ENCODE measurements around the gene CFHR3. TPM values are rescaled to one million over a fixed set of nuclear protein-coding genes. Genes with fewer than 3 reads are reported as not detected.
A peak's percentile ranks its signal among the peaks of the same experiment; 100 is the strongest.
"Not testable (repeated sequence)": the region's sequence is repeated elsewhere in the genome, so short reads cannot be mapped to it uniquely, and the experiment has no call there.

Gene CFHR3
- total and polyA plus RNA-seq, 2 experiments from 2014 or later = not detected

- H3K9me3 ChIP-seq (ENCODE audit: low read depth) = no peaks in the 10 kb centered on the region
- in situ Hi-C loops (cut with MboI) = no loop called here
- H4K20me1 ChIP-seq (ENCODE audit: insufficient read depth) = no peaks in the 10 kb centered on the region
- H2AFZ ChIP-seq = no peak overlapping the region
- H3K4me1 ChIP-seq (ENCODE audit: insufficient read depth) = 0 out of 2 replicates have a peak, but pooled peaks cover 4% of the 10 kb centered on the region
- TF ChIP-seq EZH2 (IDR thresholded peaks at IDR 0.05; ENCODE audit: insufficient read depth, poor library complexity, severe bottlenecking) = no peak
- no peak for TF ChIP-seq EZH2phosphoT487 (IDR thresholded peaks at IDR 0.05; ENCODE audit: insufficient read depth, low read depth)
- no peaks in the 10 kb centered on the region for H3K36me3 ChIP-seq (ENCODE audit: low read depth)
- no peaks in the 10 kb centered on the region for H3F3A ChIP-seq (ENCODE audit: insufficient read depth)
- H3K9ac ChIP-seq = no peak overlapping the region
- no peak overlapping the region for H3K27ac ChIP-seq
- no peak overlapping the region for H3K4me3 ChIP-seq
- no peaks in the 10 kb centered on the region for H3K27me3 ChIP-seq (replicated peaks; ENCODE audit: insufficient read depth)
- no peaks in the 10 kb centered on the region for H3K79me2 ChIP-seq (ENCODE audit: insufficient read depth)
- no peaks in the 10 kb centered on the region for H3K9me2 ChIP-seq (ENCODE audit: insufficient read depth)
- WGBS, 2 experiments (ENCODE audit: low coverage in 1 of 2, low lambda C conversion rate in 2 of 2, missing lambda C conversion rate in 2 of 2) = 14 to 33% methylated on average over 2 of the region's 2 CpGs
- DNase-seq = no peak
- no peak overlapping the region for H3K4me2 ChIP-seq (ENCODE audit: unreplicated experiment)
These were observed 23.3 kb downstream of the CFHR3 start for GRCh38 chr1:196797891-196798290.

GRCh38 chr1:196801920-196802319, 27.3 kb downstream of the CFHR3 start:
- H3K9me3 ChIP-seq (ENCODE audit: low read depth); H3K4me1 ChIP-seq (ENCODE audit: insufficient read depth); H3K36me3 ChIP-seq (ENCODE audit: low read depth); H3F3A ChIP-seq (ENCODE audit: insufficient read depth); in situ Hi-C loops (cut with MboI); H3K9me2 ChIP-seq (ENCODE audit: insufficient read depth); H4K20me1 ChIP-seq (ENCODE audit: insufficient read depth); H3K79me2 ChIP-seq (ENCODE audit: insufficient read depth); H3K9ac ChIP-seq; H3K27ac ChIP-seq; H3K4me2 ChIP-seq (ENCODE audit: unreplicated experiment); H3K4me3 ChIP-seq; H3K27me3 ChIP-seq (replicated peaks; ENCODE audit: insufficient read depth); H2AFZ ChIP-seq: not testable (repeated sequence)
- 3 to 5% methylated on average over 1 of the region's 1 CpG for WGBS, 2 experiments (ENCODE audit: low coverage in 1 of 2, low lambda C conversion rate in 2 of 2, missing lambda C conversion rate in 2 of 2)
- peak; percentile 45 for DNase-seq

DNA sequence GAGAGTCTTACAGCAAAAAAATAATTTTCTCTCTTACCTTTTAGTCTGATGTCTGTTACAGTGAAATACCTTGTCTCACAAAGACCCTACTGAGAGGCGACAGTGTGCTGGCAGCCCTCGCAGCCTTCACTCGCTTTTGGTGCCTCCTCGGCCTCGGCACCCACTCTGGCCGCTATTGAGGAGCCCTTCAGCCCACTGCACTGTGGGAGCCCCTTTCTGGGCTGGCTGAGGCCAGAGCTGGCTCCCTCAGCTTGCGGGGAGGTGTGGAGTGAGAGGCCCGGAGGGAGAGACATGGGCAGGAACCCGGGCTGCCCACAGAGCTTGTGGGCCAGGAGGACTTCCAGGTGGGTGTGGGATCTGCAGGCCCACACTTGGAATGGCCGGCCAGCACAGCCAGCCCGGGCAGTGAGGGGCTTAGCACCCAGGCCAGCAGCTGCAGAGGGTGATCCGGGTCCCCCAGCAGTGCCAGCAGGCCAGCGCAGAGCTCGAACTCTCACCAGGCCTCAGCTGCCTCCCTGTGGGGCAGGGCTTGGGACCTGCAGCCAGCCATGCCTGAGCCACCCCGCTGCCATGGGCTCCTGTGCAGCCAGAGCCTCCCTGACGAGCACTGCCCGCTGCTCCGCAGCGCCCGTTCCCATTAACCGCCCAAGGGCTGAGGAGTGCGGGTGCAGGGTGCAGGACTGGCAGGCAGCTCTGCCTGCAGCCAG, 34.0 kb downstream of the CFHR3 start:
- Histone ChIP-seq H2AFZ (no peak overlapping the region), H3K4me2 (ENCODE audit: unreplicated experiment) (no peak overlapping the region), H3K27ac (no peak overlapping the region), H3K4me3 (no peak overlapping the region), H3K27me3 (replicated peaks; ENCODE audit: insufficient read depth) (no peaks in the 10 kb centered on the region), H3K36me3 (ENCODE audit: low read depth) (no peaks in the 10 kb centered on the region), H3K9ac (no peak overlapping the region), H3F3A (ENCODE audit: insufficient read depth) (no peaks in the 10 kb centered on the region), H3K9me3 (ENCODE audit: low read depth) (no peaks in the 10 kb centered on the region), H3K4me1 (ENCODE audit: insufficient read depth) (no peaks in the 10 kb centered on the region), H3K9me2 (ENCODE audit: insufficient read depth) (no peaks in the 10 kb centered on the region), H4K20me1 (ENCODE audit: insufficient read depth) (no peaks in the 10 kb centered on the region), H3K79me2 (ENCODE audit: insufficient read depth) (no peaks in the 10 kb centered on the region)
- TF ChIP-seq EZH2phosphoT487 (IDR thresholded peaks at IDR 0.05; ENCODE audit: insufficient read depth, low read depth) = no peak
- no peak for TF ChIP-seq EZH2 (IDR thresholded peaks at IDR 0.05; ENCODE audit: insufficient read depth, poor library complexity, severe bottlenecking)
- DNase-seq = no peak
- in situ Hi-C loops (cut with MboI) = no loop called here
- WGBS, 2 experiments (ENCODE audit: low coverage in 1 of 2, low lambda C conversion rate in 2 of 2, missing lambda C conversion rate in 2 of 2) = 68 to 70% methylated on average over 22 of the region's 22 CpGs

DNA sequence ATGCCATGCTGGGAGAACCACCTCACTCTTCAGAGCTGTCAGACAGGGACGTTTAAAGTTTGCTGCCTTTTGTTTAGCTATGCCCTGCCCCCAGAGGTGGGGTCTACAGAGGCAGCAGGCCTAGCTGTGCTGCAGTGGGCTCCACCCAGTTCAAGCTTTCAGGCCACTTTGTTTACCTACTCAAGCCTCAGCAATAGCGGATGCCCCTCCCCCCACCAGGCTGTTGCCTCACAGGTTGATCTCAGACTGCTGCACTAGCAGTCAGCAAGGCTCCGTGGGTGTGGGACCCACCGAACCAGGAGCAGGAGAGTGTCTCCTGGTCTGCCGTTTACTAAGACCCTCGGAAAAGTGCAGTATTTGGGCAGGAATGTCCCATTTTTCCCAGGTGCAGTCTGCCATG, 42.8 kb downstream of the CFHR3 start:
- DNase-seq; H3K27me3 ChIP-seq (replicated peaks; ENCODE audit: insufficient read depth); H3K36me3 ChIP-seq (ENCODE audit: low read depth); in situ Hi-C loops (cut with MboI); H2AFZ ChIP-seq; H3K9me2 ChIP-seq (ENCODE audit: insufficient read depth); H3K27ac ChIP-seq; H3K4me3 ChIP-seq; H3K9ac ChIP-seq; H4K20me1 ChIP-seq (ENCODE audit: insufficient read depth); H3F3A ChIP-seq (ENCODE audit: insufficient read depth); H3K4me1 ChIP-seq (ENCODE audit: insufficient read depth); H3K4me2 ChIP-seq (ENCODE audit: unreplicated experiment); H3K9me3 ChIP-seq (ENCODE audit: low read depth); H3K79me2 ChIP-seq (ENCODE audit: insufficient read depth): not testable (repeated sequence)
- 31 to 40% methylated on average over 6 of the region's 6 CpGs for WGBS, 2 experiments (ENCODE audit: low coverage in 1 of 2, low lambda C conversion rate in 2 of 2, missing lambda C conversion rate in 2 of 2)

DNA sequence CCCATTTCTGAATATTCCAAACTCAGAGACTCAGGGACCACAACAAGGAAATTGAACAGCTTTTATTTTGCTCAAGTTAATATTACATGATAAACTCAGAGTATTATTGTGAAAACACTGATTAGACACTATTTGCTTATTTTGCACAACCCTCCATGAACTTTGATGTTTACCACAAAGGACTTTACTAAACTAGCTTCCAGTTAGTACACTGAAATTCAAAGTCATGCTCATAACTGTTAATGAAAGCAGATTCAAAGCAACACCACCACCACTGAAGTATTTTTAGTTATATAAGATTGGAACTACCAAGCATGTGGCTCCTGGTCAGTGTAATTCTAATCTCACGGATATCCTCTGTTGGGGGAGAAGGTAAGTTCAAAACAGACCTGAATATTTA, 44.9 kb downstream of the CFHR3 start, which contains the start of gene CFHR1:
Gene CFHR1 (plus strand): TSS at position 201 of the 400 bp plus-strand sequence. CDS start 114 bp downstream, at position 315.
- H3K27ac ChIP-seq; H3K9me3 ChIP-seq (ENCODE audit: low read depth); DNase-seq; H3K4me2 ChIP-seq (ENCODE audit: unreplicated experiment); H3K9me2 ChIP-seq (ENCODE audit: insufficient read depth); H3K4me3 ChIP-seq; H3K79me2 ChIP-seq (ENCODE audit: insufficient read depth); H2AFZ ChIP-seq; in situ Hi-C loops (cut with MboI); H3K4me1 ChIP-seq (ENCODE audit: insufficient read depth); H3K27me3 ChIP-seq (replicated peaks; ENCODE audit: insufficient read depth); H3K36me3 ChIP-seq (ENCODE audit: low read depth); H3F3A ChIP-seq (ENCODE audit: insufficient read depth); H4K20me1 ChIP-seq (ENCODE audit: insufficient read depth); H3K9ac ChIP-seq: not testable (repeated sequence)
- WGBS, 2 experiments (ENCODE audit: low coverage in 1 of 2, low lambda C conversion rate in 2 of 2, missing lambda C conversion rate in 2 of 2) = no CpG with 5 or more reads among the region's 1 CpG

DNA sequence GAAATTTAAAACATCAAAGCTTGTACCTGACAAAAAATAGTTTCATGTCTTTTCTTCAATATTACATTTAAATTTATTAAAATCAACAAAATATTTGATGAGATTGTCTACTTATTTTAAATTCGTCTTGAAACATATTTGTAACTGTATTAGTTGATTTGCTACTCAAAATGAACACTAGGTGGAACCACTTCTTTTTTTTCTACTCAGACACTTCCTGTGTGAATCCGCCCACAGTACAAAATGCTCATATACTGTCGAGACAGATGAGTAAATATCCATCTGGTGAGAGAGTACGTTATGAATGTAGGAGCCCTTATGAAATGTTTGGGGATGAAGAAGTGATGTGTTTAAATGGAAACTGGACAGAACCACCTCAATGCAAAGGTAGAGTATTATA, 53.2 kb downstream of the CFHR3 start:
- Histone ChIP-seq H3K4me2 (ENCODE audit: unreplicated experiment) (peak overlapping the region; percentile 45), H2AFZ (0 out of 2 replicates have a peak overlapping the region, but pooled peaks have one; percentile 55), H3K4me3 (peak overlapping the region; percentile 44; the same call in 1 of the 2 replicates)
- H3K9me3 ChIP-seq (ENCODE audit: low read depth); H3K27ac ChIP-seq; H3K36me3 ChIP-seq (ENCODE audit: low read depth); H3F3A ChIP-seq (ENCODE audit: insufficient read depth); H3K79me2 ChIP-seq (ENCODE audit: insufficient read depth); H3K27me3 ChIP-seq (replicated peaks; ENCODE audit: insufficient read depth); H3K9ac ChIP-seq; H3K9me2 ChIP-seq (ENCODE audit: insufficient read depth); H3K4me1 ChIP-seq (ENCODE audit: insufficient read depth); H4K20me1 ChIP-seq (ENCODE audit: insufficient read depth): not testable (repeated sequence)
- WGBS, 2 experiments (ENCODE audit: low coverage in 1 of 2, low lambda C conversion rate in 2 of 2, missing lambda C conversion rate in 2 of 2) = 1% methylated on average over 4 of the region's 4 CpGs
- in situ Hi-C loops (cut with MboI) = loop anchor here (25.0 kb wide), 1 partner anchor 334 kb away; no protein-coding TSS in a partner anchor
- peak; percentile 90 for DNase-seq

Measured in GM23248 (cell line).